CD4-positive, alpha-beta T cell treated with Interleukin-10 for 1 hour (primary cell): Measurements from ENCODE around the gene ENOX1.
"Not testable (repeated sequence)": the region's sequence is repeated elsewhere in the genome, so short reads cannot be mapped to it uniquely, and the experiment has no call there.

ENCODE experiments used
- DNase-seq: peaks from one replicate; pipeline ENCODE4 v3.0.0-alpha.2; 2020

The ENOX1 gene

DNA sequence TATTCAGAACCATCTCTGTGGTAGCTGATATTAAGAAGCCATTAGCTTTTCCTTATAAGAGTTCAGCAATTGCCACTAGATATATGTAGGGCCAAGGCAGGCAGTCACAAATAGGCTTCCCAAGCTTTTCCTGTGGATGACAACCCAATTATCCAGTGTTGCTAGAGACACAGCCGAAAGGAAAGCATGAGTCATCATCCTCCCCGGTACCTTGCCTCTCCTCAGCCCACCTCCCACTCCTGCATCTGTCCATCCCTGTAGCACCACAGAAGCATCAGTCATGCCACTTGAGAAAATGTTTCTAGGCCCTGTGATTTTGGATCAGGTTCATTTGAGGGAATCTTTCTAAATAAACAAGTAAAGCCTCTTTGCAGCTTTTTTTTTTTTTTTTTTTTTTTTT is 559.1 kb downstream of the ENOX1 start:
- no peak for DNase-seq

DNA sequence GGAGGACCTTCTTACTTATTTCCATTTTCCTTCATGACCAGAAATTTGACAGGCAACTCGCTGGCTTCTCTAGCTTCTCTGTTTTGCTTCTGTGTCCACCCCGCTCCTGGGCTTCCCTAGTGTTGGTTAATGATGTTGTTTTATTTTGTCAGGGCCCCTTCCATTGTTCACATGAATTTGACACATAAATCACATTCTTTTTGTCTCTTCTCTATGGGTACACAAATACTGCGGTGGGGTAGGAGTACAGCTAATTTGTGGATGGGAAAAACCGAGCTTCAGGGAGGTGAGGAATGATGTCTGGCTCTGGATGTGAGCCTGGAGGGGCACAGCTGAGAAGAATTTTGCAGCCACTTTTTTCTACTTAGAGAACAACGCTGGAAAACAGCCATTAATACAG is 563.6 kb downstream of the ENOX1 start:
- DNase-seq, result no peak

GRCh38 chr13:43222086-43222485 is 564.7 kb downstream of the ENOX1 start:
- no peak for DNase-seq

GRCh38 chr13:43221611-43222010 is 565.2 kb downstream of the ENOX1 start:
- DNase-seq, result no peak

- DNase-seq, result no peak
These were observed 565.7 kb downstream of the ENOX1 start for GRCh38 chr13:43220873-43221595.

DNA sequence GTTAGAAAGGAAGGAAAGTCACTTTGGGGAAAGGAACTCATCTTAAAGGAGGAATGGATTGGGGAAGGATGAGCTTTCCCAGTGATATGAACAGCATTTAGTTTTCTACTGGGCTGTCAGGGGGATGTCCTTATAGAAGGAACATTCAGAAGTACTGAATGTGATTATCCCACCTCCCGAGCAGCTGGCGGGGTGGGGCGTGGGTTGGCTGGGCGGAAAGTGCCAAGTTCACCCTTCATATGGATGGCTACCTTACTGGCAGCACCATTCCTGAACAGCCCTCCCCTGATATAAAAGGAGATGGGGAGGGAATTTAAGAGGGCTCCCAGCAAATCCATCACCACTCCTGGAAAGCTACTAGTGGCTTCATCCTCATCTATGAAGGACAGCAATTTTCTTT is 572.6 kb downstream of the ENOX1 start:
- DNase-seq, result no peak

DNA sequence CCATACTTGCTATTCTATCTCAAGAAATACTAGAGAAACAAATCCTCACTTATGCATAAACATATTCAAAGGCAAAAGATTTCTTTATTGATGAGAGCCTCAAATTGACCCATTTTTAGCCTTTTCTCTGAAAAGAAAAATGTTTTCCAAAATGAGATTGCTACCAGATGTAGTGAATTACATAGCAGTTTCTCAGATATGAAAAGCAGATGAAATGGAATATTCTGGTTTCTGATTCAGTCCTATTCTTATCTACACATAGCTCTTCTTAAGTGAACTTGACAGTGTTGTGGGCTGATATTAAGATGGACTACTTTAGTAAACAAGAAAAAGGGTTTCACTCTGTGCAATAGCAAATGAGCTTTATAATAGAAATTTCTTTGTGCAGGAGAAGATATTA is 579.9 kb downstream of the ENOX1 start:
- DNase-seq, result no peak

- DNase-seq, result no peak
These were observed 581.4 kb downstream of the ENOX1 start for GRCh38 chr13:43205416-43205815.

- no peak for DNase-seq
These were observed 582.2 kb downstream of the ENOX1 start for GRCh38 chr13:43204591-43204990.

- DNase-seq, result no peak
These were observed 583.0 kb downstream of the ENOX1 start for GRCh38 chr13:43203781-43204180.

GRCh38 chr13:43200736-43201135 is 586.0 kb downstream of the ENOX1 start:
- DNase-seq, result no peak

GRCh38 chr13:43200307-43200706 is 586.5 kb downstream of the ENOX1 start:
- DNase-seq, result no peak

- no peak for DNase-seq
These were observed 589.9 kb downstream of the ENOX1 start for GRCh38 chr13:43196750-43197370.

DNA sequence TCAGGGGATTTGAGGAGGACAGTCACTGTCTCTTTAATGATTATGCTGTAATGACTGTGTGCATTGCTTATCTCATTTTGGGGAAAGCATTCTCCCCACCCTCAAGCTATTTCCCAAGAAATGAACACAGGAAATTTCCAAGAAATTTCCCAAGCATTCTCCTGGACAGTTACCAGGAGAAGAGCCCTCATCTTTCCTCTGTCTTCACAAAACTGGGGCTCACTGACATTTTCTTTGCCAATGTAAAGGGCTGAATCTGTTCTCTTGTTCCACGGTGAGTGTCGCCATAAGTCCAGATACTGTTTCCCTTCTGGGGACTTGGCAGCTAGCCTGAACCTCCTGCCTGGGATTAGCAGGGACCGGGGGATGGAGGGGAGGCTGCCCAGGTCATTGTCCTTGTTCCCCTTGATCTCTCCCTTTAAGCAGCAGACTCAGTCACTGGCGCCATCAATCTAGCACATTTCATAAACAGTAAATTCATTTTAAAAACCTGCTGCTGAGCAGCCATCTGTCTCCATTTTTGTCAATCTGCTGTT is 590.6 kb downstream of the ENOX1 start:
- no peak for DNase-seq

GRCh38 chr13:43195551-43195950 is 591.2 kb downstream of the ENOX1 start:
- DNase-seq, result no peak

DNA sequence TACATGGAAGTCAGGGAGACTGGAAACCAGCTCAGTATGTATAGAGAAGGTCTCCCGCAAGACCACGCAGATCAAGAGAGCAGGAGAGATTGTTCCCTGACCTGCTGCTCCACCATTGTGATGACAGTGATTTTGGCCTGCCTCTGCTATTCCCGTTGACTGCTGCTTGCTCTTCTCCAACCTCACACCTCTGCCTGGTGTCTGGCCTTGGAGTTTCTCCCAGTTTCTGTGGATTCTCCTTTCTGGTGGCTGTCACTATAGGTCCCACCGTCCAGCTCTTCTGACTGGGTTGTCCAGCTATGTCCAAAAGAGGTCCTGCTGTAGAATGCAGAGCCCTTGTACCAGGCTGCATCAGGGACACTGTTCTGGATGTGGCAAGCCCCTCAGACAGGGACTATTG is 591.7 kb downstream of the ENOX1 start:
- DNase-seq, result no peak

DNA sequence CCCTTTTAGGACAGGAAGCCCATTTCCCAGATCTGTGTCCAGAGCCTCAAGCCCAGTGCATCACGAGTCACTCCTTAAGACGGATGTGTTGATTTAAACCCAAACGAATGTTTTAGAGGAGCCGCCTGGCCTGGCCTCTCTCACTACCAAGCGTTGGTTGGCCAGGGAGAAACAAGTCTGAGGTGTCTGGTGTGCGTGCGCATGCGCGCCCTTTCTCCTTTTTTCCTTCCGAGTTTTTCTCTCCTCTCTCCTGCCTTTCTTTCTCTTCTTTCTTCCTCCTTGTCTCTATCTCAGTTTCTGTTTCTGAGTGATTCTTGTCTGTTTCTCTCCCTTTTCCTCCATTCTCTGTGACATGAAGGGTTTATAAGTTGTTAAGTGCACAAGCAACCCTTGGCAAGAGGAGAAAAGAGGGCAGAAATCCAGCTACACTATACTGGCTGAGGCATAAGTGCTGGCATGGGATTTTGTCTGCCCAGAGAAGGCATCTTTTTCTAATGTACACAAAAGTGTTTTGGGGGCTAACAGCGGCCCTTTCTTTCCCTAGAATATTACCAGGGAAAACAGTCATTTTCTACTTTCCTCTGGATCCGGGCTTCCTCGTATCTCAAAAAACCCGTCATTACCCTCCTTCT is 592.9 kb downstream of the ENOX1 start:
- DNase-seq, result no peak

DNA sequence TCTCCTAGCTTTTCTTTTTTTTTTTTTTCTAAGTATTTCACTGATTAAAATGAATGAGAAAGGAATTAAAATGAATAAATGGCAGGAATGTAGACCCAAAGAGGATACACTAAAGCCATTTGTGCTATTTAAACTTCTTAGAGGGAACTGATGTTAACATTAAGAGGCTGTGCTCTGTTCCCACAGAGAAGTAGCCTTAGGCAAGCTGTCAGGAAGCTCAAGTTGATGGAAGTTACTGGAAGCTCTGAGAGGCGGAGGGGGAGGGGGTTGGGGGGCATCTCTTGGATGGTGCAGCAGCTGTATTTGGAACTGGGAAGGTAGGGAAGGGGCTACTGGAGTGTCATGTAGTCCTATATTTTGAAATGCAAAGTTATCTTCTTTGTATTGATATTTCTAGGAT is 595.2 kb downstream of the ENOX1 start:
- no peak for DNase-seq

DNA sequence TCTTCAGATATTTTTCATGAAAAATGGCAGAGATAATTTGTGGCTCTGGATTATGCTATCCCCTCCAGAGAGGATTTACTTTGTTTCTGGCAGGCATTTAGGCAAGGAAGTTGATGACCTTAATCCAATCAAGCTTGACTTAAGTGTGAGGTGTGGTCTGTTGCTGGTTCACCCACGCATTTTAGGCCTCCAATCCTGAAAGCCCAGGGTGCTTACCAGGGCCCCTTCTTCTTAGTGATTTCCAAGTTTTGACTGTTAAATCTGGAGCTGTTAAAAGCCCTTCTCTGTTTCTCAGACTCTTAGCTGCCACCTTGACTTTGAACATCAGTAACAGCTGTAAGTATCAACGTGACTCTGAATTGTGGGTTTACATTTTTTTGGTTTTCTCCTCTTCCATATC is 601.5 kb downstream of the ENOX1 start:
- DNase-seq, result no peak

GRCh38 chr13:43180837-43181236 is 605.9 kb downstream of the ENOX1 start:
- no peak for DNase-seq

- no peak for DNase-seq
These were observed 606.6 kb downstream of the ENOX1 start for GRCh38 chr13:43180036-43180660.

DNA sequence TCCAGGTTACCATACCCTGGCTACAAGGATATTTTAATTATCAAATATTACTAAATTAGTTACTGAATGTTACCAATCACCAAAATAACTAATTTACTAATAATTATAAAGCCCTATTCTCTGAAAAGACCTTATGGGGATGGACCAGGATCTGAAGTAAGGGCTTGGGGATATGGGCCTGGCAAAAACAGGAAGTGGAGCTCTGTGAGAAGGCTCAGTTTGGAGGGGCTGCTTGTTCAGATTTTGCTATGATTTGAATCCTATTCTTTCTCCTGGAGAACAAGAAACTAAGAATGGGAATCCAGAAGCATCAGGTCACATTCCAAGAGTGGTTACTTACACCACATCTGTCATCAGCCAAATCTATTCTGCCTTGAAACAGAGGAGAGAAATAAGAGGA is 615.3 kb downstream of the ENOX1 start:
- DNase-seq, result no peak

- DNase-seq, result no peak
These were observed 616.3 kb downstream of the ENOX1 start for GRCh38 chr13:43170506-43170905.

DNA sequence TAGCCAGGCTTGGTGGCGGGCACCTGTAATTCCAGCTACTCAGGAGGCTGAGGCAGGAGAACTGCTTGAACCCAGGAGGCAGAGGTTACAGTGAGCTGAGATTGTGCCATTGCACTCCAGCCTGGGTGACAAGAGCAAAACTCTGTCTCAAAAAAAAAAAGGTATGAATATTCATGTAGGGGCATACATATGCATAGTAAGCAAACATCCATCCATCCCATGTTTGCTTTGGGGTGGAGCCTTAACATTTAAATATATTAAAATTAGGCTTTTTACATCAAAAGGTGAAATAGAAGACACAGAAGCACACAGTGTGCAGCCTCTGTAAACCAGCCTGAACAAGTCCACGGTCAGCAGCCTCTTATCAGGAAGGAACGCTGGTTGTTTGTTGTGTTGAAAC is 618.3 kb downstream of the ENOX1 start:
- not testable (repeated sequence) for DNase-seq
